ENCODE measurements around the gene RPGRIP1.
A peak's percentile ranks its signal among the peaks of the same experiment; 100 is the strongest.
"Not testable (repeated sequence)": the region's sequence is repeated elsewhere in the genome, so short reads cannot be mapped to it uniquely, and the experiment has no call there.

The RPGRIP1 gene

GRCh38 chr14:21275261-21275858 lies 4.5 kb upstream of the RPGRIP1 start:
- TF ChIP-seq GLI2 (tag by site-specific recombination; IDR thresholded peaks at IDR 0.05; ENCODE audit: borderline replicate concordance, low read depth) (no peak), GLIS2 (tag by site-specific recombination; IDR thresholded peaks at IDR 0.05) (no peak), PRDM1 (tag by site-specific recombination; IDR thresholded peaks at IDR 0.05) (peak; percentile 55), ZNF660 (tag by site-specific recombination; IDR thresholded peaks at IDR 0.05) (no peak)
- Histone ChIP-seq H3K27ac (ENCODE audit: extremely low read depth, low read depth, low read length) (0 out of 2 replicates have a peak overlapping the region, but pooled peaks have one; percentile 9), H3K4me1 (ENCODE audit: control insufficient read depth, insufficient read depth, low read length) (no peaks in the 10 kb centered on the region), H3K9me3 (ENCODE audit: control insufficient read depth, insufficient read depth, low read depth, low read length) (no peaks in the 10 kb centered on the region), H3K4me3 (ENCODE audit: low read depth, low read length) (no peak overlapping the region), H3K36me3 (ENCODE audit: control insufficient read depth in 2 of 2, insufficient read depth in 1 of 2, low read length in 2 of 2) (no peaks in the 10 kb centered on the region)
- ChIA-PET POLR2A (interaction anchor here (0.7 kb wide), 2 partner anchors 36 to 54 kb away, joined by 4 read pairs; no protein-coding TSS in a partner anchor), CTCF (interaction anchor here (0.8 kb wide), 1 partner anchor 9 kb away, joined by 3 read pairs; no protein-coding TSS in a partner anchor)

- POLR2A ChIA-PET, result interaction anchor here (0.6 kb wide), 1 partner anchor 17 kb away, joined by 6 read pairs; no protein-coding TSS in a partner anchor
- Histone ChIP-seq H3K4me1 (ENCODE audit: control insufficient read depth, insufficient read depth, low read length) (no peaks in the 10 kb centered on the region), H3K27ac (ENCODE audit: extremely low read depth, low read depth, low read length) (no peak overlapping the region), H3K36me3 (ENCODE audit: control insufficient read depth in 2 of 2, insufficient read depth in 1 of 2, low read length in 2 of 2) (no peaks in the 10 kb centered on the region), H3K9me3 (ENCODE audit: control insufficient read depth, insufficient read depth, low read depth, low read length) (no peaks in the 10 kb centered on the region), H3K4me3 (ENCODE audit: low read depth, low read length) (no peak overlapping the region)
- TF ChIP-seq ZSCAN23 (tag by site-specific recombination; IDR thresholded peaks at IDR 0.05), result no peak
- CTCF ChIA-PET, result no interaction called here
These were observed 1.3 kb upstream of the RPGRIP1 start for GRCh38 chr14:21278632-21279031.

GRCh38 chr14:21281917-21282316 lies 2.0 kb downstream of the RPGRIP1 start:
- H3K27ac ChIP-seq (ENCODE audit: extremely low read depth, low read depth, low read length); H3K4me3 ChIP-seq (ENCODE audit: low read depth, low read length); CTCF ChIA-PET; H3K36me3 ChIP-seq (ENCODE audit: control insufficient read depth in 2 of 2, insufficient read depth in 1 of 2, low read length in 2 of 2); H3K4me1 ChIP-seq (ENCODE audit: control insufficient read depth, insufficient read depth, low read length); POLR2A ChIA-PET; H3K9me3 ChIP-seq (ENCODE audit: control insufficient read depth, insufficient read depth, low read depth, low read length): not testable (repeated sequence)

GRCh38 chr14:21286516-21286915 lies 6.6 kb downstream of the RPGRIP1 start:
- H3K9me3 ChIP-seq (ENCODE audit: control insufficient read depth, insufficient read depth, low read depth, low read length); CTCF ChIA-PET; H3K4me3 ChIP-seq (ENCODE audit: low read depth, low read length); H3K4me1 ChIP-seq (ENCODE audit: control insufficient read depth, insufficient read depth, low read length); H3K27ac ChIP-seq (ENCODE audit: extremely low read depth, low read depth, low read length); POLR2A ChIA-PET; H3K36me3 ChIP-seq (ENCODE audit: control insufficient read depth in 2 of 2, insufficient read depth in 1 of 2, low read length in 2 of 2): not testable (repeated sequence)

GRCh38 chr14:21287168-21287567 lies 7.3 kb downstream of the RPGRIP1 start:
- CTCF ChIA-PET, result no interaction called here
- no peak overlapping the region for H3K4me3 ChIP-seq (ENCODE audit: low read depth, low read length)
- H3K27ac ChIP-seq (ENCODE audit: extremely low read depth, low read depth, low read length), result no peak overlapping the region
- POLR2A ChIA-PET, result no interaction called here
- no peaks in the 10 kb centered on the region for H3K9me3 ChIP-seq (ENCODE audit: control insufficient read depth, insufficient read depth, low read depth, low read length)
- no peaks in the 10 kb centered on the region for H3K4me1 ChIP-seq (ENCODE audit: control insufficient read depth, insufficient read depth, low read length)
- TF ChIP-seq ZNF529 (tag by site-specific recombination; IDR thresholded peaks at IDR 0.05; ENCODE audit: insufficient replicate concordance) (no peak), REPIN1 (tag by site-specific recombination; IDR thresholded peaks at IDR 0.05; ENCODE audit: low read depth) (no peak), ZNF837 (tag by site-specific recombination; IDR thresholded peaks at IDR 0.05) (no peak), ZSCAN16 (tag by site-specific recombination; IDR thresholded peaks at IDR 0.05) (no peak)
- H3K36me3 ChIP-seq (ENCODE audit: control insufficient read depth in 2 of 2, insufficient read depth in 1 of 2, low read length in 2 of 2), result no peaks in the 10 kb centered on the region

GRCh38 chr14:21294026-21294425 lies 14.1 kb downstream of the RPGRIP1 start:
- H3K4me1 ChIP-seq (ENCODE audit: control insufficient read depth, insufficient read depth, low read length); H3K27ac ChIP-seq (ENCODE audit: extremely low read depth, low read depth, low read length); POLR2A ChIA-PET; H3K4me3 ChIP-seq (ENCODE audit: low read depth, low read length); H3K9me3 ChIP-seq (ENCODE audit: control insufficient read depth, insufficient read depth, low read depth, low read length); H3K36me3 ChIP-seq (ENCODE audit: control insufficient read depth in 2 of 2, insufficient read depth in 1 of 2, low read length in 2 of 2): not testable (repeated sequence)
- CTCF ChIA-PET, result interaction anchor here (0.8 kb wide), 1 partner anchor 243 kb away, joined by 5 read pairs; no protein-coding TSS in a partner anchor
